Vagina (tissue), 2 donors: ENCODE data around the gene GRIK4. TPM values are rescaled to one million over a fixed set of nuclear protein-coding genes. Genes with fewer than 3 reads are reported as not detected.

ENCODE experiments used
- DNase-seq, 2 donors: peaks; one replicate each; pipeline ENCODE4 v3.0.0-alpha.2; 2017; ENCODE audit errors: extremely low spot score in 2 of 2
- H3K27ac ChIP-seq: fragments of 200-600 bp; sonication (generic); one replicate; pipeline ENCODE4 v1.5.1; 2019
- H3K27me3 ChIP-seq: fragments of 200-600 bp; sonication (generic); one replicate; pipeline ENCODE4 v1.5.1; 2019
- H3K36me3 ChIP-seq, 2 donors: fragments of 200-600 bp; sonication (generic); one replicate each; pipeline ENCODE4 v1.5.1; 2017 to 2019
- H3K4me1 ChIP-seq: fragments of 200-600 bp; sonication (generic); one replicate; pipeline ENCODE4 v1.5.1; 2019
- H3K4me3 ChIP-seq, 2 donors: fragments of 200-600 bp; sonication (generic); 1 replicate in 1 of 2; 2 replicates in 1 of 2; pipeline ENCODE4 v1.5.1; 2016 to 2019
- H3K9me3 ChIP-seq: fragments of 200-600 bp; sonication (generic); one replicate; pipeline ENCODE4 v1.5.1; 2019
- POLR2A ChIP-seq, 2 donors: fragments of 450-650 bp; IDR thresholded peaks; one replicate each; pipeline ENCODE4 v1.6.1; 2017; ENCODE audit warnings: antibody characterized with exemption in 2 of 2, mild to moderate bottlenecking in 2 of 2, moderate library complexity in 2 of 2
- POLR2AphosphoS5 ChIP-seq, 2 donors: sonication (generic); formaldehyde crosslinking; IDR thresholded peaks; one replicate each; pipeline ENCODE4 v1.9.0; 2017; ENCODE audit warnings: antibody characterized with exemption in 2 of 2, mild to moderate bottlenecking in 2 of 2, low read depth in 1 of 2; ENCODE audit not compliant: insufficient read depth in 1 of 2
- intact Hi-C: fragments of 100-400 bp; cut with DNase I; formaldehyde crosslinking; loops from one replicate; pipeline ENCODE4 v1.15.1; 2023
- total RNA-seq: library from RNA; depleted of rRNA; stranded (reverse); fragments of >200 nt; gene quantifications from one replicate; pipeline ENCODE4 v1.2.3, GENCODE V29; 2016
- TF ChIP-seq, protein P1 (sequence below), 3 experiments: fragments of 450-650 bp in 2 of 3; fragments of 200-600 bp in 1 of 3; sonication (generic) in 1 of 3; IDR thresholded peaks; one replicate each; pipeline ENCODE4 v1.5.1; 2017 to 2019; ENCODE audit warnings: antibody characterized with exemption in 3 of 3, mild to moderate bottlenecking in 2 of 3, moderate library complexity in 2 of 3

Gene GRIK4
- total RNA-seq, 1 donor from 2014 or later: 0.25 TPM

DNA sequence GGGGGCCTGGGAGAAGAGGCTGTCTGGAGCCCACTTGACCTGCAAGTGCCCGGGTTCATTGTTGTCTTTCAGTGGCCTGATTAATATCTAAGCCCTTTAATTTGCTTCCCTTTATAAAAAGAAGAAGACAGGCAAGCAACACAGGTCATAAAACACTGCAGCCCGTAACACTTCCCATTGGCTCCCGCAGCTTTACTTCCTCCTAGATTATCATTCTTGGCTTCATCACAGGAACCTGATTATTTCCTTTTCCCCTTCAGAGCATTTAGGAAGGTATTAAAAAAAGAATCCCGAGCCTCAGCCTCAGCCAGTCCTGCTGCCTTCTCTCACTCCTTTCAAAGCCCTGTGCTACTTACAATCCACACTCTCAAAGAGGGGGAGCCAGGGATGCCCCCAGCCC, 183.2 kb downstream of the GRIK4 start:
- DNase-seq: no peak
- no peak overlapping the region for H3K4me3 ChIP-seq
- H3K27ac ChIP-seq: no peak overlapping the region
- intact Hi-C loops: no loop called here
- H3K36me3 ChIP-seq: no peaks in the 10 kb centered on the region
- no peak for TF ChIP-seq POLR2A (IDR thresholded peaks at IDR 0.05)
- TF ChIP-seq POLR2AphosphoS5 (IDR thresholded peaks at IDR 0.05; ENCODE audit: insufficient read depth in 1 of 2, low read depth in 1 of 2): no peak
- TF ChIP-seq, protein P1, sequence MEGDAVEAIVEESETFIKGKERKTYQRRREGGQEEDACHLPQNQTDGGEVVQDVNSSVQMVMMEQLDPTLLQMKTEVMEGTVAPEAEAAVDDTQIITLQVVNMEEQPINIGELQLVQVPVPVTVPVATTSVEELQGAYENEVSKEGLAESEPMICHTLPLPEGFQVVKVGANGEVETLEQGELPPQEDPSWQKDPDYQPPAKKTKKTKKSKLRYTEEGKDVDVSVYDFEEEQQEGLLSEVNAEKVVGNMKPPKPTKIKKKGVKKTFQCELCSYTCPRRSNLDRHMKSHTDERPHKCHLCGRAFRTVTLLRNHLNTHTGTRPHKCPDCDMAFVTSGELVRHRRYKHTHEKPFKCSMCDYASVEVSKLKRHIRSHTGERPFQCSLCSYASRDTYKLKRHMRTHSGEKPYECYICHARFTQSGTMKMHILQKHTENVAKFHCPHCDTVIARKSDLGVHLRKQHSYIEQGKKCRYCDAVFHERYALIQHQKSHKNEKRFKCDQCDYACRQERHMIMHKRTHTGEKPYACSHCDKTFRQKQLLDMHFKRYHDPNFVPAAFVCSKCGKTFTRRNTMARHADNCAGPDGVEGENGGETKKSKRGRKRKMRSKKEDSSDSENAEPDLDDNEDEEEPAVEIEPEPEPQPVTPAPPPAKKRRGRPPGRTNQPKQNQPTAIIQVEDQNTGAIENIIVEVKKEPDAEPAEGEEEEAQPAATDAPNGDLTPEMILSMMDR (IDR thresholded peaks at IDR 0.05): no peak
- H3K4me1 ChIP-seq: peaks cover 6% of the 10 kb centered on the region
- no peaks in the 10 kb centered on the region for H3K9me3 ChIP-seq
- no peaks in the 10 kb centered on the region for H3K27me3 ChIP-seq

GRCh38 chr11:120695426-120695825, 183.9 kb downstream of the GRIK4 start:
- no peaks in the 10 kb centered on the region for H3K27me3 ChIP-seq
- intact Hi-C loops: no loop called here
- H3K9me3 ChIP-seq: no peaks in the 10 kb centered on the region
- peaks cover 6% of the 10 kb centered on the region for H3K4me1 ChIP-seq
- no peak for TF ChIP-seq POLR2AphosphoS5 (IDR thresholded peaks at IDR 0.05; ENCODE audit: insufficient read depth in 1 of 2, low read depth in 1 of 2)
- TF ChIP-seq POLR2A (IDR thresholded peaks at IDR 0.05): no peak
- TF ChIP-seq, protein P1 (IDR thresholded peaks at IDR 0.05): no peak
- no peak for DNase-seq
- H3K27ac ChIP-seq: no peak overlapping the region
- no peaks in the 10 kb centered on the region for H3K36me3 ChIP-seq
- no peak overlapping the region for H3K4me3 ChIP-seq

GRCh38 chr11:120695939-120696338, 184.4 kb downstream of the GRIK4 start:
- Histone ChIP-seq H3K9me3 (no peaks in the 10 kb centered on the region), H3K27ac (no peak overlapping the region), H3K27me3 (no peaks in the 10 kb centered on the region), H3K4me1 (peaks cover 6% of the 10 kb centered on the region), H3K36me3 (no peaks in the 10 kb centered on the region), H3K4me3 (no peak overlapping the region)
- no peak for DNase-seq
- TF ChIP-seq POLR2AphosphoS5 (IDR thresholded peaks at IDR 0.05; ENCODE audit: insufficient read depth in 1 of 2, low read depth in 1 of 2): no peak
- TF ChIP-seq POLR2A (IDR thresholded peaks at IDR 0.05): no peak
- TF ChIP-seq, protein P1 (IDR thresholded peaks at IDR 0.05): no peak
- intact Hi-C loops: no loop called here

- Histone ChIP-seq H3K9me3 (no peaks in the 10 kb centered on the region), H3K4me3 (no peak overlapping the region), H3K36me3 (no peaks in the 10 kb centered on the region), H3K27me3 (no peaks in the 10 kb centered on the region), H3K4me1 (peaks cover 6% of the 10 kb centered on the region), H3K27ac (no peak overlapping the region)
- no peak for DNase-seq
- TF ChIP-seq POLR2AphosphoS5 (IDR thresholded peaks at IDR 0.05; ENCODE audit: insufficient read depth in 1 of 2, low read depth in 1 of 2): no peak
- intact Hi-C loops: no loop called here
Observed at GRCh38 chr11:120696597-120697218, 185.2 kb downstream of the GRIK4 start.

DNA sequence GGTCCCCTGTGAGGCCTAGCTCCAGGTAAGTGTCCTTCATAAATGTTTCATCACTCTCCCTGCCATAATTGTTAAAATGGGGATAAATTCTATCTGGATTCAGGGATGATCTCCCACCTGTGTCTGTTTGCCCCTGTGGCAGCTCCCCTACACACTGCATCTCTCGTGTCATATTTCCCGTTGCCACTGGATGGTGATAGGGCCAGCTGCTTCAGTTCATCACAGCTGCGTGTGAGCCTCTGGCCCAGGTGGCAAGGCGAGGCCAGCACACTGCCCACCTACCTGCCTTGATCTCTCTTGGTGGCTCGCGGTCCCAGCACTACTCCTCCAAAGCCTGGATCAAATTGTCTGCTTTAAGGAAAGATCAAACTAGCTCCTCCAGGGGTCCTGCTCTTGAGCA, 187.4 kb downstream of the GRIK4 start:
- intact Hi-C loops: no loop called here
- Histone ChIP-seq H3K36me3 (no peaks in the 10 kb centered on the region), H3K27ac (no peak overlapping the region), H3K27me3 (no peaks in the 10 kb centered on the region), H3K4me1 (peaks cover 6% of the 10 kb centered on the region), H3K4me3 (no peak overlapping the region), H3K9me3 (no peaks in the 10 kb centered on the region)
- TF ChIP-seq POLR2A (IDR thresholded peaks at IDR 0.05) (no peak), POLR2AphosphoS5 (IDR thresholded peaks at IDR 0.05; ENCODE audit: insufficient read depth in 1 of 2, low read depth in 1 of 2) (no peak)
- TF ChIP-seq, protein P1 (IDR thresholded peaks at IDR 0.05): no peak
- no peak for DNase-seq
